Psoas muscle (tissue), 8 donors: Measurements from ENCODE around the gene GMCL2. TPM values are rescaled to one million over a fixed set of nuclear protein-coding genes. Genes with fewer than 3 reads are reported as not detected.

Experiments used
- ATAC-seq, 4 donors: fragments of 200-7000 bp; cut with Tn5 transposase; one replicate each; pipeline ENCODE4 v1.9.1; 2020; ENCODE audit warnings: moderate library complexity in 3 of 4, mild to moderate bottlenecking in 2 of 4
- DNase-seq, 2 donors: peaks; one replicate each; pipeline ENCODE4 v3.0.0-alpha.2; 2020
- H3K27ac ChIP-seq: fragments of 200-600 bp; one replicate; pipeline ENCODE4 v1.8.0; 2022
- H3K27me3 ChIP-seq, 3 donors: fragments of 200-600 bp in 1 of 3; one replicate each; pipeline versions ENCODE4 v1.6.1 to v1.8.0; 2013 to 2022; ENCODE audit warnings: low read length in 2 of 3, mild to moderate bottlenecking in 2 of 3, moderate library complexity in 1 of 3; ENCODE audit not compliant: insufficient read depth in 3 of 3
- H3K36me3 ChIP-seq, 2 donors: fragments of 200-600 bp in 1 of 2; one replicate each; pipeline versions ENCODE4 v1.6.1 to v1.8.0; 2013 to 2022; ENCODE audit warnings: low read depth in 1 of 2, mild to moderate bottlenecking in 1 of 2, moderate library complexity in 1 of 2; ENCODE audit not compliant: insufficient read depth in 1 of 2
- H3K4me1 ChIP-seq: fragments of 200-600 bp; one replicate; pipeline ENCODE4 v1.8.0; 2022
- H3K4me3 ChIP-seq: fragments of 200-600 bp; one replicate; pipeline ENCODE4 v1.8.0; 2022; ENCODE audit warnings: mild to moderate bottlenecking
- H3K9me3 ChIP-seq: fragments of 200-600 bp; one replicate; pipeline ENCODE4 v1.8.0; 2022
- CTCF ChIP-seq: fragments of 200-600 bp; IDR thresholded peaks from one replicate; pipeline ENCODE4 v1.8.0; 2022; ENCODE audit warnings: antibody characterized with exemption
- WGBS, 3 donors: extraction: QIAGEN DNeasy Blood & Tissue Kit; methylation state at CpG; one replicate each; pipeline versions ENCODE4 v1.1.6 to v1.1.7; 2013; 5-methylcytosine and 5-hydroxymethylcytosine counted together
- intact Hi-C, 2 donors: fragments of 100-400 bp; cut with DNase I; formaldehyde crosslinking; loops; one replicate each; pipeline versions ENCODE4 v1.11.0 to v1.14.2; 2022
- polyA plus RNA-seq, 3 donors: library from polyadenylated mRNA; stranded (reverse); fragments of 200-250 nt; gene quantifications; one replicate each; pipeline ENCODE4 v1.2.3, GENCODE V29; 2013
- total RNA-seq, 4 donors: library from RNA; stranded (reverse); fragmentation: NEBNext Ultra II Directional in 2 of 4; extraction: Animal tissue kit (Norgen Biotek cat#: 25700) in 2 of 4; gene quantifications; one replicate each; pipeline versions ENCODE4 v1.2.1 to v1.2.4, GENCODE V29; 2021 to 2023
- donor health status: healthy with polysubstance abuse.
- donor health status: DM: no; HTN: no; CAD: no; lungs with moderate emphysema.
- donor health status: Bipolar disorder and iron deficiency.
- donor health status: healthy.
- donor health status: DM: yes; HTN: yes; CAD: no.
- donor health status: DM: no; HTN: no; CAD: no.
- donor health status: DM: no; HTN: no; CAD: no.
- donor health status: DM: yes; HTN: yes; CAD: no.

GMCL2 gene
- total and polyA plus RNA-seq, 7 donors: not detected

- ATAC-seq: no peak
- Histone ChIP-seq H3K9me3 (no peaks in the 10 kb centered on the region), H3K27me3 (no peaks in the 10 kb centered on the region), H3K4me3 (no peak overlapping the region), H3K4me1 (peaks cover 16% of the 10 kb centered on the region), H3K36me3 (peaks cover 32 to 100% of the 10 kb centered on the region in 2 donors), H3K27ac (no peak overlapping the region)
- intact Hi-C loops: no loop called here
- WGBS, 3 donors: 61 to 73% (median 65%) methylated on average over 8 of the region's 8 CpGs
- TF ChIP-seq CTCF: no peak
- DNase-seq: no peak
Measured at GRCh38 chr5:178211095-178212048, 24.2 kb upstream of the GMCL2 start.

GRCh38 chr5:178210686-178211085, 23.5 kb upstream of the GMCL2 start:
- peaks cover 19% of the 10 kb centered on the region for H3K4me1 ChIP-seq
- no peak overlapping the region for H3K4me3 ChIP-seq
- DNase-seq (no peak), ATAC-seq (no peak)
- intact Hi-C loops: no loop called here
- WGBS, 3 donors: 92 to 96% (median 95%) methylated on average over 5 of the region's 5 CpGs
- no peaks in the 10 kb centered on the region for H3K9me3 ChIP-seq
- no peak overlapping the region for H3K27ac ChIP-seq
- TF ChIP-seq CTCF: no peak
- H3K27me3 ChIP-seq: no peaks in the 10 kb centered on the region
- peaks cover 31 to 98% of the 10 kb centered on the region in 2 donors for H3K36me3 ChIP-seq

- Histone ChIP-seq H3K9me3 (no peaks in the 10 kb centered on the region), H3K27me3 (no peaks in the 10 kb centered on the region), H3K4me3 (no peak overlapping the region), H3K4me1 (peaks cover 19% of the 10 kb centered on the region), H3K36me3 (peaks cover 26 to 95% of the 10 kb centered on the region in 2 donors), H3K27ac (no peak overlapping the region)
- TF ChIP-seq CTCF: no peak
- DNase-seq (no peak), ATAC-seq (no peak)
- intact Hi-C loops: no loop called here
- 90 to 93% (median 92%) methylated on average over 18 of the region's 18 CpGs for WGBS, 3 donors
Measured at GRCh38 chr5:178210073-178210535, 22.9 kb upstream of the GMCL2 start.

GRCh38 chr5:178209334-178210072, 22.3 kb upstream of the GMCL2 start:
- H3K36me3 ChIP-seq: peaks cover 23 to 89% of the 10 kb centered on the region in 2 donors
- no peaks in the 10 kb centered on the region for H3K27me3 ChIP-seq
- ATAC-seq (no peak), DNase-seq (no peak)
- intact Hi-C loops: loop anchor here in 1 of 2 donors (5.0 kb wide), 1 partner anchor 813 kb away; the partner anchor contains the start of gene ZNF879
- TF ChIP-seq CTCF: no peak
- 85 to 89% (median 86%) methylated on average over 8 of the region's 8 CpGs for WGBS, 3 donors
- H3K9me3 ChIP-seq: no peaks in the 10 kb centered on the region
- no peak overlapping the region for H3K27ac ChIP-seq
- peaks cover 19% of the 10 kb centered on the region for H3K4me1 ChIP-seq
- no peak overlapping the region for H3K4me3 ChIP-seq
